ENCODE measurements around the gene CALY.

GRCh38 chr10:133349160-133349568, 12.5 kb upstream of the CALY start:
- TF ChIP-seq EZH2 (IDR thresholded peaks at IDR 0.05), result no peak
- TF ChIP-seq ZBTB33 (IDR thresholded peaks at IDR 0.05; ENCODE audit: extremely low read depth, insufficient replicate concordance, low read length), result no peak
- no peak for TF ChIP-seq CTCF (IDR thresholded peaks at IDR 0.05 in 2 of 3, conservative IDR thresholded peaks at IDR 0.05 in 1 of 3; ENCODE audit: borderline replicate concordance in 1 of 3, insufficient read depth in 1 of 3, low read depth in 2 of 3, low read length in 2 of 3)
- TF ChIP-seq POLR2AphosphoS5 (IDR thresholded peaks at IDR 0.05; ENCODE audit: low read depth, low read length), result no peak
- no peak for TF ChIP-seq SIN3A (IDR thresholded peaks at IDR 0.05; ENCODE audit: low read depth)
- no peak for TF ChIP-seq EZH2phosphoT487 (IDR thresholded peaks at IDR 0.05; ENCODE audit: borderline replicate concordance)
- TF ChIP-seq CEBPB (IDR thresholded peaks at IDR 0.05; ENCODE audit: low read depth), result no peak
- no peak for TF ChIP-seq SP1 (IDR thresholded peaks at IDR 0.05; ENCODE audit: low read depth)
- TF ChIP-seq POLR2A (IDR thresholded peaks at IDR 0.05; ENCODE audit: borderline replicate concordance, extremely low read depth, insufficient read depth, insufficient read length), result no peak
- no peak for TF ChIP-seq REST (IDR thresholded peaks at IDR 0.05; ENCODE audit: low read depth)
- no peak for TF ChIP-seq ZNF274 (IDR thresholded peaks at IDR 0.05; ENCODE audit: low read depth, low read length)
- no peak for TF ChIP-seq YY1 (IDR thresholded peaks at IDR 0.05; ENCODE audit: extremely low read depth, insufficient replicate concordance, low read depth, low read length)

Data from HCT116 (cell line).